CD4-positive, alpha-beta T cell treated with Interleukin-6 at 100 ng/mL for 8 hours (primary cell): ENCODE data around the gene ZNF488.

Experiments
- DNase-seq: peaks from one replicate; pipeline ENCODE4 v3.0.0-alpha.2; 2020; ENCODE audit warnings: mixed read lengths, low spot score

Gene ZNF488

DNA sequence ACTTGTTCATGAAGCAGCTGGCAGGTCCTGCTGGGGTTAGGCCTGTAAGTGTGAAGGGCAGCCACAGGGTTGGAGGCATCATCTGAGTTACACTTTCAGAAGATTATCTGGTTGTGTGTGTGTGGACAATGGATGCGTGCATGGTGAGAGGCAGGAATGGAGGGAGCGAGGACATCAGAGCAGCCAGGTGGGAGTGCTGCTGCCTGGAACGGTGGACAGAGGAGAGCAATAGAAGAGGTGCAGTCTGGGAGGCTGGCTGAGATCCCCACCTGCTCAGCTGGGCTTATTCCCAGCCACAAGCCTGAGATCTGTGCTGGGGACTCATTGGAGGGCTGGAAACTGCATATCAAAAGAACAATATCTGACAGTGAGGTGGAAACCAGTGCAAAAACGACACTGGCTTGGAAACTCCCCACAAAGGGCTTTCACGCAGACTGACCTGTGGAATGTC is 17.9 kb downstream of the ZNF488 start:
- no peak for DNase-seq

- no peak for DNase-seq
These were observed 18.5 kb downstream of the ZNF488 start for GRCh38 chr10:47365431-47366180.

- no peak for DNase-seq
These were observed 19.2 kb downstream of the ZNF488 start for GRCh38 chr10:47364911-47365310.

- no peak for DNase-seq
These were observed 19.7 kb downstream of the ZNF488 start for GRCh38 chr10:47364366-47364765.

DNA sequence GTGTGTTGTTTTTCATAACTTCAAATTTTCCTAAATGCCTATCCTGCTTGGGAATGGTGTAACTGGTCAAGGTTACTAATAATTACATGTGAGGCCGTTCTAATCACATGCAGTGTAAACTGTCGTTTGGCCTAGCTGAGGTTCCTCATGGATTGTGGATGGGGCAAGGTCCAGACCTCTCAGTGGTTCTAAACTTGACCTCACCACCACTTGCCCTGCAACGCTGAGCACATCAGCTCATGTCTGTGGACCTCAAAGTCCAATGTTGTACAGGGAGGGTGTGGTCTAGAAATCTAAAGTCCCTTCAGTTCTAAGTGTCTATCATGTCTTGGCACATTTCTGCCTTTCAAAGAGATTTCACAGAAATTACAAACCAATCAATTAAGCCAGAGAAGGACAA is 20.3 kb downstream of the ZNF488 start:
- DNase-seq = no peak

DNA sequence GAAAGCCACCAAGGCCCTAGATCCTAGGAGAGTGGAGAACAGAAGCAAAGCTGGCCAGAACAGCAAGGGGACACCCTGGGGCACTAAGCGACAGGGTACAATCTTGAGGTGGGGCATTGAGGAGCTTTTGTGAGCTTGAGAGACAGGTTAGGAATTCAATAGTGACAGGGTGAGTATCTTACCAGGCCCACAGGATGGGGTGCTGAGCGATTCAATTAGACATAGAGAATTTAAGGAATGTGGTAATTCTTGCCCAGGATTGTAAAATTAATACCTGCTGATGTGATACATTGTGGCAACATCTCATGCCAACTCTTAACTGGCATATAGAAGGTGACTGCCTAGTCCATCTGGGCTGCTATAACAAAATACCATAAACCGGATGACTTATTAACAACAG is 21.9 kb downstream of the ZNF488 start:
- no peak for DNase-seq

- no peak for DNase-seq
These were observed 22.8 kb downstream of the ZNF488 start for GRCh38 chr10:47361293-47361692.

GRCh38 chr10:47360419-47361040 is 23.6 kb downstream of the ZNF488 start:
- DNase-seq = no peak

DNA sequence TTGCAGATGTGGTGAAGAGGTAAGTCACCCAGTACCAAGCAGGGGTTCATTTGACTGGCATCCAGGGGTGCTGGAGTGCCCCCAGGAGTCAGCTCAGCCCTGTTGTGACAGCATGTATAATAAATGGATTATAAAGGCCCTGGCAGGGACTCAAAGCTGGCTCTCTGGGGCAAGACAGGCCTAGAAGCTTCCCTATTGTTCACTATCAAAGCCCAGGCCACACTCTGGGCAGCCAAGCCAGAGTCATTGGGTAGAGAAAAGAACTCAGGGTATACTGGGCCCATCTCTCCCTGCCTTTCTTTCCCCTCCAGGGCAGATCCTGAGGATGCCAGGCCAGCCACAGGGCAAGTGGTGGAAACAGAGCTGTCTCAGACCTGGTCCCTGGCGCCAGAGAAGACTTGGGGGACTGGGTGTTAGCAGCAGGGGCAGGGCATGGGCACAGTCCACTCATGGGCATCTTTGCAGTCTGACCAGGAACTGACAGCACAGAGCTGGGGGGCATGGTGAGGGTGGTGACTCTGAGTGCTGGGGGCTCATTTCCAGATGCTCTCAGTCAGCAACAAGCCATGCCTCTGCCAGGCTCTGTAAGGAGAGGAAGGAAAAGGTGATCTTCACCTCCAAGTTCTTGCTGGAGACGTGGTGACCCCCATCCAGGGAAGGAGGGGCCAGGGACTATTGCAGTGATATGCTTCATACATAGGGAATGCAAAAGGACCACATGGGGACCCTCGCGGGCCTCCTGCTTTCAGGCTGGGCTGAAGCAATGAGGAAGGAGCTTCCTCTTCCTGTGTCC is 24.3 kb downstream of the ZNF488 start:
- DNase-seq = no peak

- DNase-seq = no peak
These were observed 25.0 kb downstream of the ZNF488 start for GRCh38 chr10:47359101-47359500.

GRCh38 chr10:47358457-47358856 is 25.6 kb downstream of the ZNF488 start:
- no peak for DNase-seq

GRCh38 chr10:47357911-47358310 is 26.2 kb downstream of the ZNF488 start:
- no peak for DNase-seq

- no peak for DNase-seq
These were observed 26.9 kb downstream of the ZNF488 start for GRCh38 chr10:47357131-47357582.

GRCh38 chr10:47356708-47357107 is 27.4 kb downstream of the ZNF488 start:
- DNase-seq = no peak

DNA sequence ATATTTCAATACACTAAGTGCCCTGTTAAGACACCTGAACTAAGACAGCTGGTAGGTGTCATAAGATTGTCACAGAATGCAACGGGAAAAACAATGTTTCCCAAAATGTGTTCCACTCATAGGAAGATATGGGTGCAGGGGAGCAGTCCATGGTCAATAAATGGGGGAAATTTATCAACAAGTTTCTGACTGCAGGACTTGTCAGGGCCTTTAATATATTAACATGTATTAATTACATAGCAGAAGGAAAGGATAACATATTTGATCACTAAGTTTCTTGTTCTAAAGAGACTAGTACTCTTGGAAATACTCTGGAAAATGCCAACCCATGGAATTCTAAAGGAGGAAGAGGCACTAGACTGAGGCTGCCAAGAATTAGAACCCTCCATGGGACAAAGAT is 29.2 kb downstream of the ZNF488 start:
- no peak for DNase-seq

- DNase-seq = no peak
These were observed 29.9 kb downstream of the ZNF488 start for GRCh38 chr10:47354165-47354564.

GRCh38 chr10:47353351-47353750 is 30.7 kb downstream of the ZNF488 start:
- no peak for DNase-seq

GRCh38 chr10:47351899-47352815 is 31.9 kb downstream of the ZNF488 start:
- no peak for DNase-seq

- no peak for DNase-seq
These were observed 33.1 kb downstream of the ZNF488 start for GRCh38 chr10:47350671-47351640.

- DNase-seq = no peak
These were observed 34.1 kb downstream of the ZNF488 start for GRCh38 chr10:47349941-47350371.
